K562 (cell line): Measurements from ENCODE around the gene CLEC3B. TPM values are rescaled to one million over a fixed set of nuclear protein-coding genes. Genes with fewer than 3 reads are reported as not detected.

Experiments used
- ATF7 ChIP-seq: fragments of 450-650 bp; IDR thresholded peaks from 2 replicates; pipeline ENCODE4 v1.7.1; 2014; ENCODE audit warnings: mild to moderate bottlenecking, moderate library complexity
- CHAMP1 ChIP-seq: fragments of 450-650 bp; IDR thresholded peaks from 2 replicates; pipeline ENCODE4 v1.6.1; 2016; ENCODE audit warnings: mild to moderate bottlenecking
- DNMT1 ChIP-seq: fragments of 450-650 bp; IDR thresholded peaks from 2 replicates; pipeline ENCODE4 v1.6.1; 2016; ENCODE audit warnings: antibody characterized with exemption, mild to moderate bottlenecking
- DPF2 ChIP-seq: fragments of 450-650 bp; IDR thresholded peaks from 2 replicates; pipeline ENCODE4 v1.6.1; 2016
- FOSL1 ChIP-seq: fragments of 200-800 bp; sonication (Bioruptor generic); conservative IDR thresholded peaks from 2 replicates; pipeline ENCODE4 v1.6.1; 2016; ENCODE audit warnings: missing genetic modification characterization, missing compliant biosample characterization
- FOXJ2 ChIP-seq: fragments of 200-800 bp; sonication (Bioruptor generic); IDR thresholded peaks from 2 replicates; pipeline ENCODE4 v1.6.1; 2016; ENCODE audit warnings: missing genetic modification characterization, missing compliant biosample characterization
- FUS ChIP-seq: fragments of 200-400 bp; formaldehyde crosslinking; optimal IDR thresholded peaks from 2 replicates; pipeline ENCODE3; 2017; ENCODE audit warnings: low read depth, low read length
- MAFK ChIP-seq: IDR thresholded peaks from 2 replicates; pipeline ENCODE4 v1.6.1; 2011; ENCODE audit warnings: low read length, improper control_type of control experiment
- MTA2 ChIP-seq: fragments of 450-650 bp; IDR thresholded peaks from 2 replicates; pipeline ENCODE4 v1.6.1; 2016; ENCODE audit warnings: low read depth
- NELFE ChIP-seq: IDR thresholded peaks from 2 replicates; pipeline ENCODE4 v1.6.1; 2011; ENCODE audit warnings: mild to moderate bottlenecking; ENCODE audit not compliant: insufficient read depth, insufficient read length
- PKNOX1 ChIP-seq: fragments of 450-650 bp; IDR thresholded peaks from 2 replicates; pipeline ENCODE4 v1.6.1; 2016
- RBM22 ChIP-seq: fragments of 200-400 bp; formaldehyde crosslinking; IDR thresholded peaks from 2 replicates; pipeline ENCODE4 v1.6.1; 2018; ENCODE audit warnings: low read length, low read depth; ENCODE audit not compliant: poor library complexity, severe bottlenecking
- SOX6 ChIP-seq: fragments of 450-650 bp; IDR thresholded peaks from 2 replicates; pipeline ENCODE4 v1.6.1; 2014; ENCODE audit warnings: mild to moderate bottlenecking
- SREBF2 ChIP-seq: sonication (generic); formaldehyde crosslinking; IDR thresholded peaks from 2 replicates; pipeline ENCODE4 v1.4.0; 2020; ENCODE audit warnings: mild to moderate bottlenecking, missing genetic modification reagents
- SRSF7 ChIP-seq: fragments of 200-400 bp; formaldehyde crosslinking; optimal IDR thresholded peaks from 2 replicates; pipeline ENCODE3; 2017; ENCODE audit warnings: mild to moderate bottlenecking, low read depth, low read length
- TARDBP ChIP-seq: fragments of 450-650 bp; IDR thresholded peaks from 2 replicates; pipeline ENCODE4 v1.6.1; 2016
- TRIM28 ChIP-seq: fragments of 450-650 bp; IDR thresholded peaks from 2 replicates; pipeline ENCODE4 v1.6.1; 2017
- ZBTB33 ChIP-seq: sonication (generic); formaldehyde crosslinking; IDR thresholded peaks from 2 replicates; pipeline ENCODE4 v1.8.1; 2023; ENCODE audit warnings: mild to moderate bottlenecking, missing genetic modification reagents
- ZFX ChIP-seq: sonication (generic); formaldehyde crosslinking; IDR thresholded peaks from 2 replicates; pipeline ENCODE4 v1.8.0; 2022; ENCODE audit warnings: mild to moderate bottlenecking, missing genetic modification reagents, moderate library complexity
- ZNF518B ChIP-seq: fragments of 250-450 bp; sonication (Bioruptor Pico); IDR thresholded peaks from 2 replicates; pipeline ENCODE4 v1.5.0; 2021; ENCODE audit warnings: mild to moderate bottlenecking, moderate library complexity
- ZNF57 ChIP-seq: fragments of 450-650 bp; formaldehyde crosslinking; IDR thresholded peaks from 2 replicates; pipeline ENCODE4 v1.4.0; 2020; ENCODE audit warnings: mild to moderate bottlenecking, moderate library complexity
- ZNF707 ChIP-seq: fragments of 250-450 bp; sonication (Bioruptor Pico); conservative IDR thresholded peaks from 2 replicates; pipeline ENCODE4 v1.8.0; 2022; ENCODE audit warnings: inconsistent platforms, mild to moderate bottlenecking, moderate library complexity
- polyA plus RNA-seq, 8 experiments: library from polyadenylated mRNA; depleted of rRNA in 4 of 8; stranded (reverse) in 5 of 8; unstranded in 3 of 8; fragments of >200 nt; fragmentation: Nextera tagmentation in 2 of 8; fragmentation: Illumina TruSeq in 1 of 8; extraction: Ambion mirVana in 2 of 8; extraction: Trizol in 1 of 8; gene quantifications; 2 replicates each; pipeline versions ENCODE4 v1.2.1 to v1.2.3, GENCODE V29; 2011 to 2014; ENCODE audit warnings: inconsistent platforms in 1 of 8, missing spikeins in 1 of 8
- total RNA-seq, 7 experiments: library from RNA; depleted of rRNA in 6 of 7; stranded (reverse); fragments of >200 nt in 6 of 7; fragmentation: Illumina TruSeq in 2 of 7; extraction: Trizol in 2 of 7; gene quantifications; 2 replicates each; pipeline versions ENCODE4 v1.2.1 to v1.2.3, GENCODE V29; 2011 to 2021; ENCODE audit warnings: low replicate concordance in 1 of 7

Gene CLEC3B
- total and polyA plus RNA-seq, 9 of the 15 experiments (the other 6 are each of a cell fraction or from before 2014, with no cell fraction given), result not detected

- TF ChIP-seq MTA2 (no peak), ZFX (CRISPR knock-in tag) (no peak), TRIM28 (0 out of 2 replicates have a peak, but pooled peaks have one; percentile 16), FUS (no peak), ZNF707 (no peak), ZBTB33 (CRISPR knock-in tag) (peak; percentile 90), SRSF7 (no peak), FOSL1 (tag) (peak; percentile 34; the same call in 1 of the 2 replicates), PKNOX1 (0 out of 2 replicates have a peak, but pooled peaks have one; percentile 32), TARDBP (peak; percentile 57; the same call in 1 of the 2 replicates), FOXJ2 (tag) (no peak), DNMT1 (no peak), ZNF518B (CRISPR knock-in tag) (no peak), DPF2 (peak; percentile 49; the same call in 1 of the 2 replicates), RBM22 (no peak), ATF7 (peak; percentile 63), SOX6 (peak; percentile 60), NELFE (no peak), SREBF2 (CRISPR knock-in tag) (no peak), ZNF57 (no peak), CHAMP1 (no peak), MAFK (peak; percentile 48)
Observed at GRCh38 chr3:45037720-45038455, 11.8 kb downstream of the CLEC3B start (continued).
